RKO (cell line): ENCODE data around the gene TTLL9.
A peak's percentile ranks its signal among the peaks of the same experiment; 100 is the strongest.

ENCODE experiments used
- DNase-seq: peaks from one replicate; pipeline ENCODE4 v3.0.0-alpha.2; 2016; ENCODE audit warnings: low spot score

TTLL9 gene

GRCh38 chr20:31836853-31837608, 33.4 kb upstream of the TTLL9 start:
- no peak for DNase-seq

GRCh38 chr20:31837896-31838397, 32.5 kb upstream of the TTLL9 start:
- DNase-seq = peak; percentile 30

GRCh38 chr20:31838646-31839292, 31.7 kb upstream of the TTLL9 start:
- DNase-seq = no peak

- no peak for DNase-seq
Observed at GRCh38 chr20:31839782-31840487, 30.5 kb upstream of the TTLL9 start.

GRCh38 chr20:31840906-31841816, 29.3 kb upstream of the TTLL9 start:
- no peak for DNase-seq

- DNase-seq = no peak
Observed at GRCh38 chr20:31841928-31842327, 28.5 kb upstream of the TTLL9 start.

GRCh38 chr20:31842471-31843157, 27.8 kb upstream of the TTLL9 start:
- no peak for DNase-seq

GRCh38 chr20:31843288-31843687, 27.1 kb upstream of the TTLL9 start:
- no peak for DNase-seq

- DNase-seq = no peak
Observed at GRCh38 chr20:31843881-31844280, 26.6 kb upstream of the TTLL9 start.

GRCh38 chr20:31844737-31845299, 25.6 kb upstream of the TTLL9 start:
- DNase-seq = no peak

- no peak for DNase-seq
Observed at GRCh38 chr20:31845300-31845863, 25.1 kb upstream of the TTLL9 start, which contains the start of gene FOXS1. Gene FOXS1, minus strand, starts transcription at chr20:31845604. Its CDS starts 62 bp downstream, at chr20:31845542.

GRCh38 chr20:31846793-31847138, 23.7 kb upstream of the TTLL9 start:
- no peak for DNase-seq

- no peak for DNase-seq
Observed at GRCh38 chr20:31848088-31848999, 22.1 kb upstream of the TTLL9 start.

GRCh38 chr20:31849306-31849930, 21.0 kb upstream of the TTLL9 start:
- no peak for DNase-seq

GRCh38 chr20:31851240-31851955, 19.0 kb upstream of the TTLL9 start:
- no peak for DNase-seq

GRCh38 chr20:31853481-31853880, 17.0 kb upstream of the TTLL9 start:
- DNase-seq = no peak

GRCh38 chr20:31856516-31856915, 13.9 kb upstream of the TTLL9 start:
- no peak for DNase-seq
